Suprapubic skin (tissue), 3 donors: ENCODE results near the gene RAB27B.

Source experiments
- EP300 ChIP-seq: sonication (generic); formaldehyde crosslinking; IDR thresholded peaks from one replicate; pipeline ENCODE4 v1.6.1; 2017; ENCODE audit warnings: antibody characterized with exemption
- TF ChIP-seq, protein P1 (sequence below), 2 donors: fragments of 200-600 bp in 1 of 2; fragments of 450-650 bp in 1 of 2; sonication (generic) in 1 of 2; IDR thresholded peaks; one replicate each; pipeline ENCODE4 v1.5.1; 2016 to 2019; ENCODE audit warnings: antibody characterized with exemption in 2 of 2, mild to moderate bottlenecking in 1 of 2, moderate library complexity in 1 of 2

DNA sequence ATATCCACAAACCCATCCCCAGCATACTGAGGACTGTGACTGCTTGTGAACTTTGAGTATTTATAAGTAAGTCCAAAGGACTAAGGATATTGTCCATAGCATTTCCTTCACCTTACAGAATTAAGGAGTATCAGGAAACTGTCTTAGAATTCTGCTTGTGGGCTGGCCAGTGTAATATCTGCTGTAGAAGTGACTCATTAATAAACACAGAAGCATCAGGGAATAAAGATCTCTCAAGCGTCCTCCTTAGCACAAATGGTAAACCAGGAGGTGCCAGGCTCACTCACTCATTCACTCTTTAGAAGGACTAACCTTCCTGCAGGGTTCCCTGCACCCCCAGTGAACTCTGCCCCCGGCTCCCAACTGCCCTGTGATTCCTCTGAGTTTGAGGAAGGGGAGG, 100.0 kb downstream of the RAB27B start:
- TF ChIP-seq, protein P1, sequence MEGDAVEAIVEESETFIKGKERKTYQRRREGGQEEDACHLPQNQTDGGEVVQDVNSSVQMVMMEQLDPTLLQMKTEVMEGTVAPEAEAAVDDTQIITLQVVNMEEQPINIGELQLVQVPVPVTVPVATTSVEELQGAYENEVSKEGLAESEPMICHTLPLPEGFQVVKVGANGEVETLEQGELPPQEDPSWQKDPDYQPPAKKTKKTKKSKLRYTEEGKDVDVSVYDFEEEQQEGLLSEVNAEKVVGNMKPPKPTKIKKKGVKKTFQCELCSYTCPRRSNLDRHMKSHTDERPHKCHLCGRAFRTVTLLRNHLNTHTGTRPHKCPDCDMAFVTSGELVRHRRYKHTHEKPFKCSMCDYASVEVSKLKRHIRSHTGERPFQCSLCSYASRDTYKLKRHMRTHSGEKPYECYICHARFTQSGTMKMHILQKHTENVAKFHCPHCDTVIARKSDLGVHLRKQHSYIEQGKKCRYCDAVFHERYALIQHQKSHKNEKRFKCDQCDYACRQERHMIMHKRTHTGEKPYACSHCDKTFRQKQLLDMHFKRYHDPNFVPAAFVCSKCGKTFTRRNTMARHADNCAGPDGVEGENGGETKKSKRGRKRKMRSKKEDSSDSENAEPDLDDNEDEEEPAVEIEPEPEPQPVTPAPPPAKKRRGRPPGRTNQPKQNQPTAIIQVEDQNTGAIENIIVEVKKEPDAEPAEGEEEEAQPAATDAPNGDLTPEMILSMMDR (IDR thresholded peaks at IDR 0.05), result no peak
- no peak for TF ChIP-seq EP300
